ENCODE measurements around the gene ITIH6. TPM values are rescaled to one million over a fixed set of nuclear protein-coding genes. Genes with fewer than 3 reads are reported as not detected.
A peak's percentile ranks its signal among the peaks of the same experiment; 100 is the strongest.
"Not testable (repeated sequence)": the region's sequence is repeated elsewhere in the genome, so short reads cannot be mapped to it uniquely, and the experiment has no call there.

ITIH6 gene
- total and polyA plus RNA-seq, 4 donors = 0.09 to 0.22 (median 0.10) TPM; not detected in 1

- no peaks in the 10 kb centered on the region for H3K9me3 ChIP-seq (ENCODE audit: control insufficient read depth, insufficient read depth, low read length)
- peaks cover 23% of the 10 kb centered on the region for H3K36me3 ChIP-seq (ENCODE audit: control insufficient read depth, insufficient read depth, low read length)
- H3K27ac ChIP-seq (ENCODE audit: low read depth, low read length) = peak overlapping the region; percentile 95
- H3K27me3 ChIP-seq (ENCODE audit: control insufficient read depth, insufficient read depth, low read length) = no peaks in the 10 kb centered on the region
- DNase-seq (ENCODE audit: low read depth in 4 of 6, low spot score in 6 of 6) = peak; percentile 91 to 99 (median 93)
- 33% methylated on average over 38 of the region's 38 CpGs for WGBS (ENCODE audit: insufficient coverage)
- H3K4me1 ChIP-seq (ENCODE audit: control insufficient read depth, insufficient read depth, low read length) = peaks cover 18% of the 10 kb centered on the region
- H3K4me3 ChIP-seq (ENCODE audit: low read depth, low read length) = peak overlapping the region; percentile 65
Observed at GRCh38 chrX:54808605-54809483, 10.8 kb upstream of the ITIH6 start.

DNA sequence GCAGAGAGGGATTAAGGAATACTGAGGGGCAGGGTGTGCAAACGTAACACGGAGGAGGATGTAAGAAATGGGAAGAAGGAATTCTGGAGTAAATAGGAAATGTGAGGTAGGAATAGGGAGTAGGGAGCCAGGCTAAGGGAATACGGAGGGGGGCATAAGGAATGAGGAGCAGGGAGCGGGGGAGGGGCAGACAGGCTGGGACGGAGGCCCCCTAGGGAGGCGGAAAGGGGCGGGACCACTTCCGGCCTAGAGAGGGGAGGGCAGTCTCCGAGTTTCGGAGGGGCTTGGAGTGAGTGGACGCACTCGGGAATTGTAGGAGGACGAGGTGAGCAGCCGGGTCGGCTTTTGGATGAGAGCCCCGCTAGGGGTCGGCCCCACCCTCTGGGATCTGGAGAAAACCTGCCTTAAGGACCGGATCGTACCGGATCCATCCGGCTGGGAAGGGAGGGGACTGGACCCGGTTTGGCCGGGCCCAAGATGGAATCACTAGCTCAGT lies 10.1 kb upstream of the ITIH6 start:
- DNase-seq (ENCODE audit: low read depth in 4 of 6, low spot score in 6 of 6) = peak; percentile 63 to 96 (median 73)
- H3K27ac ChIP-seq (ENCODE audit: low read depth, low read length) = peak overlapping the region; percentile 95
- peaks cover 18% of the 10 kb centered on the region for H3K4me1 ChIP-seq (ENCODE audit: control insufficient read depth, insufficient read depth, low read length)
- peak overlapping the region; percentile 65 for H3K4me3 ChIP-seq (ENCODE audit: low read depth, low read length)
- no peaks in the 10 kb centered on the region for H3K27me3 ChIP-seq (ENCODE audit: control insufficient read depth, insufficient read depth, low read length)
- no peaks in the 10 kb centered on the region for H3K9me3 ChIP-seq (ENCODE audit: control insufficient read depth, insufficient read depth, low read length)
- WGBS (ENCODE audit: insufficient coverage) = 33% methylated on average over 23 of the region's 23 CpGs
- peaks cover 21% of the 10 kb centered on the region for H3K36me3 ChIP-seq (ENCODE audit: control insufficient read depth, insufficient read depth, low read length)

GRCh38 chrX:54807524-54808108 lies 9.6 kb upstream of the ITIH6 start, which contains the start of gene MAGED2:
Gene MAGED2 (plus strand): TSS chrX:54807745. CDS start chrX:54809332, 1,587 bp downstream.
- H3K4me1 ChIP-seq (ENCODE audit: control insufficient read depth, insufficient read depth, low read length) = peaks cover 18% of the 10 kb centered on the region
- H3K4me3 ChIP-seq (ENCODE audit: low read depth, low read length) = peak within 1 kb of the TSS; percentile 65
- no peaks in the 10 kb centered on the region for H3K27me3 ChIP-seq (ENCODE audit: control insufficient read depth, insufficient read depth, low read length)
- peaks cover 16% of the 10 kb centered on the region for H3K36me3 ChIP-seq (ENCODE audit: control insufficient read depth, insufficient read depth, low read length)
- no peaks in the 10 kb centered on the region for H3K9me3 ChIP-seq (ENCODE audit: control insufficient read depth, insufficient read depth, low read length)
- DNase-seq (ENCODE audit: low read depth in 4 of 6, low spot score in 6 of 6) = peak in 5 of 6 donors; percentile 22 to 87 (median 43)
- 25% methylated on average over 16 of the region's 17 CpGs for WGBS (ENCODE audit: insufficient coverage)
- H3K27ac ChIP-seq (ENCODE audit: low read depth, low read length) = peak within 1 kb of the TSS; percentile 95

DNA sequence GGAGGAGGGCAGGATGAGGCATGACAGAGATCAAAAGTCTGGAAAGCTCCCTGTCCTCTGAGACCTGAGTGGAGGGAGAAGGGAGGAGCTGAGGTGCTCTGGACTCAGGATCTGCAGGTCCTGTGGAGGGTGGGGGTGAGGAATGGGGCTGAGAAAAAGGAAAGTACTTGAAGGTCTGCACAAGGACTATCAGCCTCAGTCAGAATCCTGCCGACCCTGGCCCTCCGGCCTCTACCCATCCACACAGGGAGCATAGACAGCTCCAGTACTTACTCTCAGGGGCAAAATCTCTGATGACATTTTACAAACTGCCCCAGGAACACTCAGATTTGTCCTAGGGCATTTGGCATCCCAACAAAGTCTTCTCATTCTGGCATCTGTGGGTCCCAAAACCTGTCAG lies 991 bp upstream of the ITIH6 start:
- Histone ChIP-seq H3K9me3 (ENCODE audit: control insufficient read depth, insufficient read depth, low read length) (no peaks in the 10 kb centered on the region), H3K36me3 (ENCODE audit: control insufficient read depth, insufficient read depth, low read length) (no peaks in the 10 kb centered on the region), H3K27me3 (ENCODE audit: control insufficient read depth, insufficient read depth, low read length) (no peaks in the 10 kb centered on the region), H3K4me1 (ENCODE audit: control insufficient read depth, insufficient read depth, low read length) (no peaks in the 10 kb centered on the region), H3K4me3 (ENCODE audit: low read depth, low read length) (no peak overlapping the region), H3K27ac (ENCODE audit: low read depth, low read length) (no peak overlapping the region)
- WGBS (ENCODE audit: insufficient coverage) = 77% methylated on average over 2 of the region's 2 CpGs
- no peak for DNase-seq (ENCODE audit: low read depth in 4 of 6, low spot score in 6 of 6)

DNA sequence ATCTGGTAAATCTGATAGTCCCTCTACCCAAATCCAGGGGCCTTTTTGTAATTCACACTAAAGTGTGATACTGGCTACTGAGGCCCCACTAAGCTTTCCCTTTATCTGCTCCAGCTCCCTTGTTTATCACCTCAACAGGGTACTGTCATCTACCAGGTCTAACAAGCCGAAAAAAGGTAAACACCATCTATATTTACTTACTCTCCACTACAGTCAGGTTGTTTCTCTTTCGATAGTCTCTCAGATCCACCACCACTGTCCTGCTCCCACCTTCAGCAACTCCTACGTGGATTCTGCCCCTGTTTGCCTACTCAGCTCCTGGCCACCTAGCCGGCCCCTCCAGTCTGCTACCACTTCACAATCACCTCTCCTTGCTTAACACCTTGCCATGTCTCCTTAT lies 3.3 kb downstream of the ITIH6 start:
- 46% methylated on average over 3 of the region's 4 CpGs for WGBS (ENCODE audit: insufficient coverage)
- no peaks in the 10 kb centered on the region for H3K27me3 ChIP-seq (ENCODE audit: control insufficient read depth, insufficient read depth, low read length)
- H3K4me3 ChIP-seq (ENCODE audit: low read depth, low read length) = no peak overlapping the region
- no peaks in the 10 kb centered on the region for H3K36me3 ChIP-seq (ENCODE audit: control insufficient read depth, insufficient read depth, low read length)
- H3K27ac ChIP-seq (ENCODE audit: low read depth, low read length) = peak overlapping the region; percentile 3
- no peaks in the 10 kb centered on the region for H3K4me1 ChIP-seq (ENCODE audit: control insufficient read depth, insufficient read depth, low read length)
- DNase-seq (ENCODE audit: low read depth in 4 of 6, low spot score in 6 of 6) = no peak
- H3K9me3 ChIP-seq (ENCODE audit: control insufficient read depth, insufficient read depth, low read length) = no peaks in the 10 kb centered on the region

DNA sequence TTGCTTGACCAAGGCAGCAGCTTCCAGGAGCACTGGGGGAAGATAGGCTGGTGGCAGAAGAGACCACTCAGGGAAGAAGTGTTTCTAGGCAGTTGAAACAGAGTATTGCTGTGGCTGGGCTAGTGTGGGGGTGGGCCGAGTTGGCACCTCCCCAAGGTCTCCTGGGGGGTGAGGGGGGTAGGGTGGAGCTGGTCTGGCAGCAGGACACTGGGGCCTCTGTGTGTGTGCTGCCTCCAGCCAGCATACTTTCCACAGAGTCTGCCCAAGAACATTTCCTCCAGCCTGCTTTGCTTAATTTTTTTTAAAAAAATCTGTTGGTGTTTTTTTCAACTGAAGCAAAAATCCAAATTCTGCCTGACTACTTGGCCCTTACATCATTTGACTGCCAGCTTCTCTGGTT lies 4.0 kb downstream of the ITIH6 start:
- Histone ChIP-seq H3K9me3 (ENCODE audit: control insufficient read depth, insufficient read depth, low read length) (no peaks in the 10 kb centered on the region), H3K27me3 (ENCODE audit: control insufficient read depth, insufficient read depth, low read length) (no peaks in the 10 kb centered on the region), H3K4me1 (ENCODE audit: control insufficient read depth, insufficient read depth, low read length) (no peaks in the 10 kb centered on the region), H3K27ac (ENCODE audit: low read depth, low read length) (peak overlapping the region; percentile 49), H3K36me3 (ENCODE audit: control insufficient read depth, insufficient read depth, low read length) (no peaks in the 10 kb centered on the region), H3K4me3 (ENCODE audit: low read depth, low read length) (no peak overlapping the region)
- WGBS (ENCODE audit: insufficient coverage) = 14% methylated on average over 1 of the region's 1 CpG
- DNase-seq (ENCODE audit: low read depth in 4 of 6, low spot score in 6 of 6) = peak in 2 of 6 donors; percentile 1 to 43

- not testable (repeated sequence) for H3K36me3 ChIP-seq (ENCODE audit: control insufficient read depth, insufficient read depth, low read length); H3K27me3 ChIP-seq (ENCODE audit: control insufficient read depth, insufficient read depth, low read length); H3K4me1 ChIP-seq (ENCODE audit: control insufficient read depth, insufficient read depth, low read length); H3K4me3 ChIP-seq (ENCODE audit: low read depth, low read length); H3K27ac ChIP-seq (ENCODE audit: low read depth, low read length); H3K9me3 ChIP-seq (ENCODE audit: control insufficient read depth, insufficient read depth, low read length); DNase-seq (ENCODE audit: low read depth in 4 of 6, low spot score in 6 of 6)
- WGBS (ENCODE audit: insufficient coverage) = no CpG with 5 or more reads among the region's 5 CpGs
Observed at GRCh38 chrX:54789405-54789804, 8.7 kb downstream of the ITIH6 start.

DNA sequence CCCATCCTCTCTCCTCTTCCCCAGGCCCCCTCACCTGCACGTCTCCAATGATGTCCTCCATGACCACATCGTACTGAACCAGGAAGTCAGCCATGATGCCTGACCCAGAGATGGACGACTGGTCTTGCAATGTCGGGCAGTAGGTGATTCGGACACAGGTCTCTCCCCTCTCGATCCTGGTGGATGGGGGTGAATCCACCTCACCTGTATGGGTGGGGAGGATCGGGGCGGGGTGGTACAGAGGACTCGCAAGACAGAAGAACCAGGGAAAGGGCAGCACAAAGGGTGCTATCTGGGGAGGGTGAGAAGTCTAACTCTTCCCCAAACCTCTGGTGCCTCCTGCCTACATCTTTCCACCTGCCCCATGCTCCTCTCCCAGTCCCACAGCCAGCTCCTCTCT lies 9.6 kb downstream of the ITIH6 start:
- no peak for DNase-seq (ENCODE audit: low read depth in 4 of 6, low spot score in 6 of 6)
- Histone ChIP-seq H3K9me3 (ENCODE audit: control insufficient read depth, insufficient read depth, low read length) (peaks cover 2% of the 10 kb centered on the region), H3K27me3 (ENCODE audit: control insufficient read depth, insufficient read depth, low read length) (no peaks in the 10 kb centered on the region), H3K36me3 (ENCODE audit: control insufficient read depth, insufficient read depth, low read length) (no peaks in the 10 kb centered on the region), H3K27ac (ENCODE audit: low read depth, low read length) (peak overlapping the region; percentile 67), H3K4me1 (ENCODE audit: control insufficient read depth, insufficient read depth, low read length) (peaks cover 4% of the 10 kb centered on the region), H3K4me3 (ENCODE audit: low read depth, low read length) (no peak overlapping the region)
- 80% methylated on average over 2 of the region's 9 CpGs for WGBS (ENCODE audit: insufficient coverage)

- WGBS (ENCODE audit: insufficient coverage) = no CpG with 5 or more reads among the region's 2 CpGs
- peaks cover 4% of the 10 kb centered on the region for H3K4me1 ChIP-seq (ENCODE audit: control insufficient read depth, insufficient read depth, low read length)
- H3K36me3 ChIP-seq (ENCODE audit: control insufficient read depth, insufficient read depth, low read length) = no peaks in the 10 kb centered on the region
- DNase-seq (ENCODE audit: low read depth in 4 of 6, low spot score in 6 of 6) = no peak
- peaks cover 2% of the 10 kb centered on the region for H3K9me3 ChIP-seq (ENCODE audit: control insufficient read depth, insufficient read depth, low read length)
- H3K4me3 ChIP-seq (ENCODE audit: low read depth, low read length) = no peak overlapping the region
- no peaks in the 10 kb centered on the region for H3K27me3 ChIP-seq (ENCODE audit: control insufficient read depth, insufficient read depth, low read length)
- H3K27ac ChIP-seq (ENCODE audit: low read depth, low read length) = no peak overlapping the region
Observed at GRCh38 chrX:54786967-54787366, 11.1 kb downstream of the ITIH6 start.
